Glutamatergic neuron (in vitro differentiated cells): ENCODE results near the gene CHCHD5. TPM values are rescaled to one million over a fixed set of nuclear protein-coding genes. Genes with fewer than 3 reads are reported as not detected.
A peak's percentile ranks its signal among the peaks of the same experiment; 100 is the strongest.
"Not testable (repeated sequence)": the region's sequence is repeated elsewhere in the genome, so short reads cannot be mapped to it uniquely, and the experiment has no call there.

Experiments
- DNase-seq: peaks from one replicate; pipeline ENCODE4 v3.0.0; 2022
- H3K27ac Mint-ChIP-seq: one replicate; pipeline ENCODE4 v1.8.0; 2020; ENCODE audit warnings: mild to moderate bottlenecking, mixed read lengths, inconsistent platforms; ENCODE audit not compliant: unreplicated experiment
- H3K27me3 Mint-ChIP-seq: one replicate; pipeline ENCODE4 v1.8.0; 2020; ENCODE audit warnings: mild to moderate bottlenecking, moderate library complexity, mixed read lengths, inconsistent platforms; ENCODE audit not compliant: unreplicated experiment
- H3K36me3 Mint-ChIP-seq: one replicate; pipeline ENCODE4 v1.8.0; 2020; ENCODE audit warnings: mild to moderate bottlenecking, mixed read lengths, inconsistent platforms; ENCODE audit not compliant: unreplicated experiment
- H3K4me1 Mint-ChIP-seq: one replicate; pipeline ENCODE4 v1.8.0; 2020; ENCODE audit warnings: mild to moderate bottlenecking, low read depth, mixed read lengths, inconsistent platforms; ENCODE audit not compliant: unreplicated experiment
- H3K4me3 Mint-ChIP-seq: one replicate; pipeline ENCODE4 v1.8.0; 2020; ENCODE audit warnings: mild to moderate bottlenecking, mixed read lengths, inconsistent platforms; ENCODE audit not compliant: unreplicated experiment
- H3K9me3 Mint-ChIP-seq: one replicate; pipeline ENCODE4 v1.8.0; 2020; ENCODE audit warnings: mild to moderate bottlenecking, moderate library complexity, mixed read lengths, inconsistent platforms; ENCODE audit not compliant: unreplicated experiment
- CTCF ChIP-seq: fragments of 200-600 bp; sonication (generic); IDR thresholded peaks from one replicate; pipeline ENCODE4 v1.5.0; 2021; ENCODE audit not compliant: partially characterized antibody, unreplicated experiment
- long read RNA-seq: library from polyadenylated mRNA; unstranded; transcript quantifications from one replicate; pipeline ENCODE4 v2.0.0, GENCODE V29; 2020; ENCODE audit not compliant: unreplicated experiment
- total RNA-seq: library from RNA; stranded (reverse); fragmentation: NEBNext Ultra II Directional; extraction: Animal tissue kit (Norgen Biotek cat#: 25700); gene quantifications from one replicate; pipeline ENCODE4 v1.2.1, GENCODE V29; 2021; ENCODE audit not compliant: unreplicated experiment

CHCHD5 gene
- 24.4 TPM for total RNA-seq
- long read RNA-seq, transcript CHCHD5-201 (4 exons, 691 nt), result major isoform, 24 of 32 reads
- long read RNA-seq, partial matches to known transcripts, result 1 of 32 reads
- long read RNA-seq, other reads (novel, unspliced or antisense), result 7 of 32 reads

- H3K4me1 Mint-ChIP-seq, result peaks cover 12% of the 10 kb centered on the region
- TF ChIP-seq CTCF, result peak; percentile 50
- H3K9me3 Mint-ChIP-seq, result peaks cover 14% of the 10 kb centered on the region
- H3K27ac Mint-ChIP-seq, result peak within 1 kb of the TSS; percentile 86
- H3K4me3 Mint-ChIP-seq, result peak within 1 kb of the TSS; percentile 96
- peaks cover 3% of the 10 kb centered on the region for H3K27me3 Mint-ChIP-seq
- peaks cover 4% of the 10 kb centered on the region for H3K36me3 Mint-ChIP-seq
- peak; percentile 90 for DNase-seq
These were observed at the start of gene CHCHD5 for GRCh38 chr2:112584134-112584890. TSS of gene CHCHD5 (plus strand) at chr2:112584609. CDS start at chr2:112584648, 39 bp downstream.

GRCh38 chr2:112534826-112535225 is 49.6 kb upstream of the CHCHD5 start:
- TF ChIP-seq CTCF, result no peak
- H3K27ac Mint-ChIP-seq, result no peak overlapping the region

GRCh38 chr2:112536665-112537064 is 47.7 kb upstream of the CHCHD5 start:
- H3K9me3 Mint-ChIP-seq, H3K27me3 Mint-ChIP-seq, H3K4me1 Mint-ChIP-seq, H3K36me3 Mint-ChIP-seq, DNase-seq, H3K27ac Mint-ChIP-seq, H3K4me3 Mint-ChIP-seq: not testable (repeated sequence)

More at GRCh38 chr2:112534826-112535225, 49.6 kb upstream of the CHCHD5 start:
- Mint-ChIP-seq H3K4me3 (no peak overlapping the region), H3K4me1 (no peaks in the 10 kb centered on the region), H3K36me3 (peaks cover 9% of the 10 kb centered on the region), H3K9me3 (peaks cover 4% of the 10 kb centered on the region), H3K27me3 (no peaks in the 10 kb centered on the region)
- DNase-seq, result no peak

- H3K27me3 Mint-ChIP-seq, result peaks cover 3% of the 10 kb centered on the region
- TF ChIP-seq CTCF, result no peak
- peaks cover 4% of the 10 kb centered on the region for H3K36me3 Mint-ChIP-seq
- H3K4me3 Mint-ChIP-seq, result no peak overlapping the region
- H3K4me1 Mint-ChIP-seq, result no peaks in the 10 kb centered on the region
- H3K27ac Mint-ChIP-seq, result no peak overlapping the region
- no peak for DNase-seq
- H3K9me3 Mint-ChIP-seq, result peaks cover 9% of the 10 kb centered on the region
These were observed 45.1 kb upstream of the CHCHD5 start for GRCh38 chr2:112539306-112539705.

GRCh38 chr2:112540906-112541305 is 43.5 kb upstream of the CHCHD5 start:
- Mint-ChIP-seq H3K36me3 (no peaks in the 10 kb centered on the region), H3K27ac (no peak overlapping the region), H3K4me1 (no peaks in the 10 kb centered on the region), H3K9me3 (peaks cover 9% of the 10 kb centered on the region), H3K4me3 (no peak overlapping the region), H3K27me3 (peaks cover 3% of the 10 kb centered on the region)
- TF ChIP-seq CTCF, result no peak
- DNase-seq, result no peak
